Testis (tissue), 3 donors: ENCODE data around the gene FBXO27. TPM values are rescaled to one million over a fixed set of nuclear protein-coding genes. Genes with fewer than 3 reads are reported as not detected.

Experiments
- DNase-seq: peaks from one replicate; pipeline ENCODE4 v3.0.0-alpha.2; 2019
- H3K27ac ChIP-seq, 2 donors: fragments of 200-600 bp; sonication (generic); one replicate each; pipeline ENCODE4 v1.5.1; 2019
- H3K27me3 ChIP-seq: fragments of 200-600 bp; sonication (generic); one replicate; pipeline ENCODE4 v1.5.1; 2019
- H3K36me3 ChIP-seq: fragments of 200-600 bp; sonication (generic); one replicate; pipeline ENCODE4 v1.5.1; 2017; ENCODE audit warnings: low read depth; ENCODE audit errors: missing control alignments
- H3K4me1 ChIP-seq: fragments of 200-600 bp; sonication (generic); one replicate; pipeline ENCODE4 v1.5.1; 2019
- H3K4me3 ChIP-seq, 2 donors: fragments of 200-600 bp; sonication (generic); one replicate each; pipeline ENCODE4 v1.5.1; 2017 to 2019
- H3K9me3 ChIP-seq: fragments of 200-600 bp; sonication (generic); one replicate; pipeline ENCODE4 v1.5.1; 2017
- POLR2A ChIP-seq: fragments of 450-650 bp; IDR thresholded peaks from one replicate; pipeline ENCODE4 v1.6.1; 2017; ENCODE audit warnings: antibody characterized with exemption, mild to moderate bottlenecking, moderate library complexity
- WGBS, 2 donors: methylation state at CpG; one replicate each; pipeline ENCODE4 v1.1.5; 2018; 5-methylcytosine and 5-hydroxymethylcytosine counted together
- intact Hi-C: fragments of 100-400 bp; cut with DNase I; formaldehyde crosslinking; loops from one replicate; pipeline ENCODE4 v1.15.1; 2023; ENCODE audit warnings: low total_unique reads
- polyA plus RNA-seq: library from polyadenylated mRNA; stranded (reverse); fragments of 350-450 nt; fragmentation: Illumina TruSeq; extraction: RNeasy Lipid Tissue Mini Kit (QIAGEN cat#74804); gene quantifications from one replicate; pipeline ENCODE4 v1.2.3, GENCODE V29; 2014; ENCODE audit warnings: low read depth, low replicate concordance; ENCODE audit not compliant: insufficient read depth
- total RNA-seq, 2 donors: library from RNA; depleted of rRNA; stranded (reverse); fragments of >200 nt; gene quantifications; one replicate each; pipeline ENCODE4 v1.2.3, GENCODE V29; 2016
- TF ChIP-seq, protein P1 (sequence below), 3 experiments: fragments of 450-650 bp in 2 of 3; fragments of 200-600 bp in 1 of 3; sonication (generic) in 1 of 3; IDR thresholded peaks; one replicate each; pipeline ENCODE4 v1.5.1; 2016 to 2019; ENCODE audit warnings: antibody characterized with exemption in 3 of 3, mild to moderate bottlenecking in 2 of 3, moderate library complexity in 1 of 3

Gene FBXO27
- total and polyA plus RNA-seq, 3 donors from 2014 or later, result 11.3 to 16.5 (median 15.5) TPM

DNA sequence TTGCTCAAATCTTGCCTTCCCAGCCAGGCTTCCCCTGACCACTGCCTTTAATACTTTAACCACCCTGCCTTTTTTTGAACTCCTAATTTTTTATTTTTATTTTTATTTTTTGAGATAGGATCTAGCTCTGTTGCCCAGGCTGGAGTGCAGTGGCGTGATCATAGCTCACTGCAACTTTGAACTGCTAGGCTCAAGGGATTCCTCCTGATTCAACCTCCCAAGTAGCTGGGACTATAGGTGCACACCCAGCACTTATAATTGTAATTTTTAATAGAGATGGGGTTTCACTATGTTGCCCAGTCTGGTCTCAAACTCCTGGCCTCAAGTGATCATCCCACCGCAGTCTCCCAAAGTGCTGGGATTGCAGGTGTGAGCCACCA is 21.7 kb upstream of the FBXO27 start:
- Histone ChIP-seq H3K27me3 (no peaks in the 10 kb centered on the region), H3K27ac (no peak overlapping the region), H3K4me3 (no peak overlapping the region), H3K36me3 (no peaks in the 10 kb centered on the region), H3K9me3 (no peaks in the 10 kb centered on the region), H3K4me1 (no peaks in the 10 kb centered on the region)
- WGBS, 2 donors, result 92 to 96% methylated on average over 2 of the region's 2 CpGs
- TF ChIP-seq, protein P1, sequence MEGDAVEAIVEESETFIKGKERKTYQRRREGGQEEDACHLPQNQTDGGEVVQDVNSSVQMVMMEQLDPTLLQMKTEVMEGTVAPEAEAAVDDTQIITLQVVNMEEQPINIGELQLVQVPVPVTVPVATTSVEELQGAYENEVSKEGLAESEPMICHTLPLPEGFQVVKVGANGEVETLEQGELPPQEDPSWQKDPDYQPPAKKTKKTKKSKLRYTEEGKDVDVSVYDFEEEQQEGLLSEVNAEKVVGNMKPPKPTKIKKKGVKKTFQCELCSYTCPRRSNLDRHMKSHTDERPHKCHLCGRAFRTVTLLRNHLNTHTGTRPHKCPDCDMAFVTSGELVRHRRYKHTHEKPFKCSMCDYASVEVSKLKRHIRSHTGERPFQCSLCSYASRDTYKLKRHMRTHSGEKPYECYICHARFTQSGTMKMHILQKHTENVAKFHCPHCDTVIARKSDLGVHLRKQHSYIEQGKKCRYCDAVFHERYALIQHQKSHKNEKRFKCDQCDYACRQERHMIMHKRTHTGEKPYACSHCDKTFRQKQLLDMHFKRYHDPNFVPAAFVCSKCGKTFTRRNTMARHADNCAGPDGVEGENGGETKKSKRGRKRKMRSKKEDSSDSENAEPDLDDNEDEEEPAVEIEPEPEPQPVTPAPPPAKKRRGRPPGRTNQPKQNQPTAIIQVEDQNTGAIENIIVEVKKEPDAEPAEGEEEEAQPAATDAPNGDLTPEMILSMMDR (IDR thresholded peaks at IDR 0.05), result no peak
- TF ChIP-seq POLR2A, result no peak
- intact Hi-C loops, result no loop called here
- DNase-seq, result no peak

DNA sequence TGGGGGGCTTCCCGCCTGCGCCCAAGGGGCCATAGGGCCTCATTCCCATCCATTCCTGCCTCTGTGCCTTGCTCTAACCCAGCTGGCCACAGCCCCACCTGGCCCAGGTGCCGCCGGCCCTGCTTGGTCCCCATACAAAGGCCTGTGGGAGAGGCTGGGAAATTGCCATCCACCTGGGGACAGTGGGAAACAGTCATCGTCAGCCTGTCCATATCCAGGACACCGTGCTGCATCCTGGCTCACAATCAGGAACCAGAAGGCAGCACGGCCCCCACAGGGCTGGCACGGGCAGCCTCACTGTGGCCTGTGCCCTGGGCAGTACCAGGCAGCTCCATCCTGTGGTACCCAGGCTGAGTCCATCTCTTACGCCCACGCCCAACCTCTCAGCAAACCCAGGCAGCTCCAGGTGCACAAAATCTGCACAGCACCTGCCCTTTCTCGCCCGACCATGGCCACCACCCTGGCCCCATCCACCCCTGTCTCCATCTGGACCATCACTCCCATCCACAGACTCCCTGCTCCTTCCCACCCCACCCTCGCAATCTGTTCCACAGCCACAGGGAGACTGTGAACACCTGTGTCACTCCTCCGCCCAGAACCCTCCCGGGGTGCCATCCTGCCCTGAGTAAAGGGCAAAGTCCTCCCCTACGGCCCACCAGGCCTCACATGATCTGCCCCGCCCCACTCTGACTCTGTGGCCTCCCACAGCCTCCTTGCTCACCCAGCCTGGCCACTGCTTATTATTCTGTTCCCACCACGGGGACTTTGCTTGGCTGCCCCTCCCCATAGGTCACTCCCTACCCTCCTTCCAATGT is 21.1 kb upstream of the FBXO27 start:
- H3K4me1 ChIP-seq, result no peaks in the 10 kb centered on the region
- DNase-seq, result no peak
- no peaks in the 10 kb centered on the region for H3K27me3 ChIP-seq
- no peaks in the 10 kb centered on the region for H3K9me3 ChIP-seq
- 85 to 87% methylated on average over 13 to 18 of the region's 18 CpGs for WGBS, 2 donors
- no peak overlapping the region for H3K4me3 ChIP-seq
- intact Hi-C loops, result no loop called here
- H3K36me3 ChIP-seq, result no peaks in the 10 kb centered on the region
- H3K27ac ChIP-seq, result no peak overlapping the region
- no peak for TF ChIP-seq POLR2A
- TF ChIP-seq, protein P1 (IDR thresholded peaks at IDR 0.05), result no peak

DNA sequence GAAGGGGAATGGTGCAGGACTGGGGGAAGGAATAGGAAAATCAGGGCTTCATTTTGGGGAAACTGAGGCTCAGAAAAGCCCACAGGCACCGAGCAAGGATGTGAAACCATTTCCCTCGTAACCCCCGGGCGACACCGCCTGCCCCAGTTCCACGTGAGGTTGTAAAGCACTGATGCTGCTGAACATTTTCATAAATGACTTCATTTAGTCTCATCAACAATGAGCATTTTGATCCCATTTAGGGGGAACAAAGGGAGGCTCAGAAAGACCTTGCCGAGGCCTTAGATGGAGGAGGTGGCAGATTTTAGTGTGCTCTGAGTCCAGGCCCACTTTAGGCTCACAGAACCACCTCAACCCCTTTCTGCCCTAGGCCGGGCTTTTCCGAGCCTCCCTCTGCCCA is 20.5 kb upstream of the FBXO27 start:
- no peaks in the 10 kb centered on the region for H3K4me1 ChIP-seq
- no peak overlapping the region for H3K4me3 ChIP-seq
- DNase-seq, result no peak
- H3K27ac ChIP-seq, result no peak overlapping the region
- no peak for TF ChIP-seq POLR2A
- TF ChIP-seq, protein P1 (IDR thresholded peaks at IDR 0.05), result no peak
- no peaks in the 10 kb centered on the region for H3K9me3 ChIP-seq
- H3K36me3 ChIP-seq, result no peaks in the 10 kb centered on the region
- 85% methylated on average over 9 of the region's 9 CpGs for WGBS, 2 donors
- intact Hi-C loops, result no loop called here
- H3K27me3 ChIP-seq, result no peaks in the 10 kb centered on the region

DNA sequence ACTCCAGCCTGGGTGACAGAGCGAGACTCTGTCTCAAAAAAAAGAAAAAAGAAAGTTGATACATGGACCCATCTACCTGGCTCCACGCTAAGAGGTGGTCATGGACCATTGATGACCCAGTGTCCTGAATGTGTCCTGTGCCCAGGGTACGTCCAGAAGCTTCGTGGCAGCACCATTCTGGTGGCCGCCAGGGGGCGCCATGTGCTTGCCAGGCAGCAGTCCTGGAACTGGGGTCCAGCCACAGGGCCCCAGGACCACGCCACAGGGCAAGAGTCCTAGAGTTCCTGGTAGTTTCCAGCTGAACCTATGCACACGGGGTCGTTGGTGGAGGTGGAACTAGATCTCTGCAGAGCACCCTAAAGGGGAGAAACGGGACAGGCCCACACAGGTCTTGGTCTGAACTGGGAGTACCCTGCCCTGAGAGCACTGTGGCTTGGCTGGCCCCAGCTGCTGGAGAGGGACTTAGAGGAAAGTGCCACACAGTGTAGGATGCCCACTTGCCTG is 19.9 kb upstream of the FBXO27 start:
- Histone ChIP-seq H3K27me3 (no peaks in the 10 kb centered on the region), H3K36me3 (no peaks in the 10 kb centered on the region), H3K9me3 (no peaks in the 10 kb centered on the region), H3K4me3 (no peak overlapping the region), H3K27ac (no peak overlapping the region), H3K4me1 (no peaks in the 10 kb centered on the region)
- TF ChIP-seq, protein P1 (IDR thresholded peaks at IDR 0.05), result peak in 2 of 3 experiments; percentile 63 to 75
- TF ChIP-seq POLR2A, result no peak
- peak; percentile 70 for DNase-seq
- intact Hi-C loops, result no loop called here
- 37 to 56% methylated on average over 4 to 10 of the region's 10 CpGs for WGBS, 2 donors

DNA sequence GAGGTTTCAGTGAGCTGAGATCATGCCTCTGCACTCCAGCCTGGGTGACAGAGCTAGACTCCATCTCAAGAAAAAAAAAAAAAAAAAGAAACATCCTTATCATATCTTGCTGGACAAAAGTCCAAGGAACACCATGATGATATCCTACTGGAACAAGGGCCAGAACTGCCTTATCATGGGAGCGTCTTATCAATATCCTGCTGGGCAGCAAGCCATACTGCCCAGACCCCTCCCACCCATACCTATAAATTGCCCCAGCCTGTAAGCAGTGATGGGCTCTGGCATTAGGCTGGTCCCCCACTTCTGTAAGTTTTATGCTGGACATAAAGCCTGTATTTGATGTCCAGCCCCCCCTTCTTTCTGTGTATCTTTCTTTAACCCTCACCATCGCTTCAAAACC is 14.7 kb upstream of the FBXO27 start:
- Histone ChIP-seq H3K36me3 (no peaks in the 10 kb centered on the region), H3K27me3 (no peaks in the 10 kb centered on the region), H3K4me3 (no peak overlapping the region), H3K27ac (no peak overlapping the region), H3K9me3 (no peaks in the 10 kb centered on the region), H3K4me1 (no peaks in the 10 kb centered on the region)
- WGBS, 2 donors, result 50 to 58% methylated on average over 2 of the region's 2 CpGs
- DNase-seq, result no peak
- intact Hi-C loops, result no loop called here
- TF ChIP-seq, protein P1 (IDR thresholded peaks at IDR 0.05), result no peak
- no peak for TF ChIP-seq POLR2A
